Stimulated activated CD4-positive, alpha-beta T cell treated with anti-CD3 and anti-CD28 coated beads, Interleukin-2, amount 100 ng/mL, for 4 hours (primary cell): ENCODE measurements around the gene PRR14L.
"Not testable (repeated sequence)": the region's sequence is repeated elsewhere in the genome, so short reads cannot be mapped to it uniquely, and the experiment has no call there.

Experiments
- DNase-seq: peaks from one replicate; pipeline ENCODE4 v3.0.0-alpha.2; 2020; ENCODE audit warnings: low read depth

Gene PRR14L

DNA sequence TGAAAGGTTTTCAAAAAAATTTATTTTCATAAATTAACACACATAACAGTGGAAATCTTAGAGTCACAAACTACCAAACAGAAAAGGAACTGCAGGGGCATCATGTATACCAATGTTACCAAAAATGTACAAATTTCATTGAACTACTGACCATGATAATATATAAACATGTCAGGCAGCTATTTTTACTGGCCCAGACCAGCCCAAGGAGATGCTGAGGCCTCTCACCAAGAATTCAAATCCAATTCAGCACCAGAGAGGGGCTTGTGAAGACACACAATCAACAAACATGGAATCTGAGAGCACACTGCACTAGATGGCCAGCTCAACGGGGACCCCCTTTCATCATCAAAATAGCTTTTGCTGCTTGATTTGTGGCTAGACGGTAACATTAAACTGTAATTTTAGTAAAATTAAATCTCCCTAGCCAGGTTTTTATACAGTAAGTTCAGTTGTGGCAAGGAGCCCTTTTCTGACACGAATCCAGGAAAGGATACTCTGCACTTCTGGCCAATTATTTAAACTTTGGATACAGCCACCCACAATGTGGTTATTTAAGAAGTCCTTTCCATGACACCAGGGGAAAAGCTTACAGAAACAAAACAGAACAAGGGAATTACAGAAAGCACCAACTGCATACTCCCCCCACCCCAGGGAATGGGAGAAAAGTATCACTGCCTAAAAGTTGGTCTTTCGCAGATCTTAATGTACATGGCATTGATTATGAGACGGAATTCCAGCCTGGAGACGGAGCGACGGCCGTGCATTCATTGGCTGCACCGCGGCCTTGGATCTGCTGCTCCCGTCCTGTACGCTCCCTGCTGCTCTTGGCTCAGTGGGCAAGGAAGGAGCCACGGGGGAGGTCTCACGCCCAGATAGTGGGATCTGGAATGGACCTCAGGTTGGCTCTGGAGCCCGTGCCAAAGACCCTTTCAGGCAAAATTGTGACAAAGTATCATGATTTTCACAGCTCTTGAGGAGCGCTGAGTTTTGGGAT is 68.3 kb downstream of the PRR14L start:
- DNase-seq, result no peak

GRCh38 chr22:31680861-31681341 is 69.0 kb downstream of the PRR14L start:
- no peak for DNase-seq

DNA sequence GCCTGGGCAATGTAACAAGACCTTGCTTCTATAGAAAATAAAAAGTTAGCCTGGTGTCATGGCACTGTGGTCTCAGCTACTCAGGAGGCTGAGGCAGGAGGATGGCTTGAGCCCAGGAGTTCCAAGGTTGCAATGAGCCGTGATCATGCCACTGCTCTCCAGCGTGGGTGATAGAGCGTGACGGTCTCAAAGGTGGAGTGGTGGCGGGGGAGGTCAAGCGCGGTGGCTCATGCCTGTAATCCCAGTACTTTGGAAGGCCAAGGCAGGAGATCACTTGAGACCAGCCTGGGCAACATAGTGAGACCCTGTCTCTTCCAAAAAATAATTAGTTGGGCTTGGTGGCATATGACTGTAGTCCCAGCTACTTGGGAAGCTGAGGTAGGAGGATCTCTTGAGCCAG is 71.2 kb downstream of the PRR14L start:
- no peak for DNase-seq

- peak; percentile 91 for DNase-seq
Observed at GRCh38 chr22:31676700-31677099, 73.2 kb downstream of the PRR14L start.

- not testable (repeated sequence) for DNase-seq
Observed at GRCh38 chr22:31674219-31674618, 75.7 kb downstream of the PRR14L start.

GRCh38 chr22:31668849-31669248 is 81.1 kb downstream of the PRR14L start:
- DNase-seq, result not testable (repeated sequence)

GRCh38 chr22:31662668-31663037 is 87.3 kb downstream of the PRR14L start:
- no peak for DNase-seq

GRCh38 chr22:31661851-31662667 is 87.9 kb downstream of the PRR14L start, which contains the start of gene PISD:
PISD (minus strand) TSS chr22:31662215; CDS start chr22:31662208, 7 bp downstream.
- DNase-seq, result peak; percentile 96

DNA sequence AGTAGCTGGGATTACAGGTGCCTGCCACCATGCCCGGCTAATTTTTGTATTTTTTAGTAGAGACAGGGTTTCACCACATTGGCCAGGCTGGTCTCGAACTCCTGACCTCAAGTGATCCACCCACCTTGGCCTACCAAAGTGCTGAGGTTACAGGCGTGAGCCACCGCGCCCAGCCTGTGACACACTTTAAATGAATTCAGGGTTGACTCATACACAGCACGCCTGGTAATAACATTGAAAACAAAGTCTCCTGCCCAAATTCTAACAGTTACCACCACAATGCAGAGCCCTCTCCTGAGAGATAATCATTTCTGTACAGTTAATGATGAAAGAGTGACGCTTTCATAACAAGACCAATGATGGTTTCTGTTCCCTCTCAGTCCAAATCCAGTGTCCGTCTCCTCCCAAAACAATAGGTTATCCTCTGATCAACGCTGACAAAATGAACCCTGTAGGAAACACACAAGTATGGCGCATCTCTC is 89.0 kb downstream of the PRR14L start:
- not testable (repeated sequence) for DNase-seq

DNA sequence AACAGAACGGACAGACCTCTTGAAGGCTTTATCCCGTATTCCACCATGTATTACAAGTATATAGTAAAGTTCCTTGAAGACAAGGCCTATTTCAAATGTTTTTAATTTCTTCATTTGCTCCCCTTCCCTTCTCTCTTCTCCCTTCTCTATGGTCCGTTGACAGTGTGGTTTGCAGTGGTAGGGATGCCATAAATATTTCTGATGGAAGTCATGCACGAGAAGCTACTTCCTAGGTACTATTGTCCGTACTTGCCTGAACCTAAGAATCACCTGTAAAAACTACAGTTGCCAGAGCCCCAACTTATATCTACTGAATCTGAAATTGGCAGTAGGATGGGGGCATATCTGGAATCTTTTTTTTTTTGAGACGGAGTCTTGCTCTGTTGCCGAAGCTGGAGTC is 90.7 kb downstream of the PRR14L start:
- no peak for DNase-seq

- no peak for DNase-seq
Observed at GRCh38 chr22:31654408-31654807, 95.5 kb downstream of the PRR14L start.

DNA sequence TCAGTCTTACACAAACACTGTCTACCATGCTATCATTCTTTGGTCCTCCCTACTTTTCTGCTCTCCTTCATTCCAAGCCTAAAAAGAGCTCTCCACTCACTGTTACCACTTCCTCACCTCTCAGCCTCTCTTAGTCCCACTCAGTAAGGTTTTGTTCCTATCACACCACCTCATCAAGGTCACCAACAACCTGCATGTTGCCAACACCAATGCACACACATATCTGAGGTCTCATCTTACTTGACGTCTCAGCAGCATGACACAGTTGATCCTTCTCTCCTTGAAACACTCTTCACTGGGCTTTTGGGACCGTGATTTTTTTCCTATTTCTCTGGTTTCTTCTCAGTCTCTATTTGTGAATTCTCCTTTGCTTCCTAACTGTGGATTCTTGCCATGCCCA is 96.0 kb downstream of the PRR14L start:
- no peak for DNase-seq

DNA sequence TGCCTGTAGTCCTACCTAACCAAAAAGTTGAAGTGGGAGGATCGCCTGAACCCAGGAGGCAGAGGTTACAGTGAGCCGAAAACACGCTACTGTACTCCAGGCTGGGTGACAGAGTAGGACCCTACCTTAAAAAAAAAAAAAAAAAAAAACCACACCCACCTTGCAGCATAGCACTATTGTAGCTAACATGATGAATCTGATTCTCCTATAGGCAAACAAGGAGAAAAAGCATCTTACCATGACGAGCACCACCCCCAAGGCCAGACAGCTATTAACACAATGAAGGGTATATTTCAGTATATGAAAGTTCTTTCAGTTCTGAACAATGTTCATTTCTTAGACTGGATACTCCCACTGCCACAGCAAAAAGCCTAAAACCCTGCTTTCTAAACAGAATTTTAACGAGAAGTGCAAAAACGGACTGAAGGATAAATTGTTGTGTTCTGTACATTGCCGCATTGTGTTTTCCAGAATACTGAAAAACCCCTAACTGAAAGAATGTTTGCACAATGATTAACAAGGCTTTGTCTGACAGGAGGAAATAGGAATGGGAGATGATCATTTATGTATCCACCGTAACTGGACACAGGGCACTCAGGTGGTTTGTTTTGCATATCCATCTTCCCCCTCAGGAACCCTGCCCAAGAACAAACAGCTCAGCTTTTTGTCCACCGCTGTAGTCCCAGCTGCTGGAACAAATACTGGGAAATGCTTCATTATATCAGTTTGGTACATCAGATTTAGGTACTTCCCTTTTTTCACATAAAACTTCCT is 96.8 kb downstream of the PRR14L start:
- DNase-seq, result no peak

DNA sequence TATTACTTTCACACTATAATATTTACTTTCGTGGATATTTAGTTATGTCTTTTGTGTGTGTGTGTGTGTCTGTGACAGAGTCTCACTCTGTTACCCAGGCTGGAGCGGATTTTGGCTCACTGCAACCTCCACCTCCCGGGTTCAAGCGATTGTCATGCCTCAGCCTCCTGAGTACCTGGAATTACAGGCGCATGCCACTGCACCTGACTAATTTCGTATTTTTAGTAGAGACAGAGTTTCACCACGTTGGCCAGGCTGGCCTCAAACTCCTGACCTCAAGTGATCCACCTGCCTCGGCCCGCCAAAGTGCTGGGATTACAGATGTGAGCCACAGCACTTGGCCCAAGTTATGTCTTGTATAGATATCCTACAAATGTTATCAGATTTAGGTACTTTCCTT is 97.8 kb downstream of the PRR14L start:
- DNase-seq, result no peak

DNA sequence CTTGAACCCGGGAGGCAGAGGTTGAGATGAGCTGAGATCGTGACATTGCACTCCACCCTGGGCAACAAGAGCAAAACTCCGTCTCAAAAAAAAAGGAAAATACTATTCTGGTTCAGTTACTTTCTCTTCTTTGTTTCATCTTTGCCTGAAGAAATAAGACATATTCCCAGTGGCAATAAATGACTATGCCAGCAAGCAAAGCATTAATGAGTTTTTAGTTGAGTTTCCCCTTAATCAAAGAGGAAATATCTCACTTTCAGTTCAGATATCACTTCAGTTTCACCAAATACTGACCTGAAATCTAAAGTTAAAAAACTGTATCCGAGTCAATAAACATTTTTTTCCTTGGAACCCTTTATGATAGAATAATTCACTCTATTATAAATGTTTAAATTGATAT is 98.3 kb downstream of the PRR14L start:
- no peak for DNase-seq

GRCh38 chr22:31650391-31650790 is 99.5 kb downstream of the PRR14L start:
- DNase-seq, result no peak

DNA sequence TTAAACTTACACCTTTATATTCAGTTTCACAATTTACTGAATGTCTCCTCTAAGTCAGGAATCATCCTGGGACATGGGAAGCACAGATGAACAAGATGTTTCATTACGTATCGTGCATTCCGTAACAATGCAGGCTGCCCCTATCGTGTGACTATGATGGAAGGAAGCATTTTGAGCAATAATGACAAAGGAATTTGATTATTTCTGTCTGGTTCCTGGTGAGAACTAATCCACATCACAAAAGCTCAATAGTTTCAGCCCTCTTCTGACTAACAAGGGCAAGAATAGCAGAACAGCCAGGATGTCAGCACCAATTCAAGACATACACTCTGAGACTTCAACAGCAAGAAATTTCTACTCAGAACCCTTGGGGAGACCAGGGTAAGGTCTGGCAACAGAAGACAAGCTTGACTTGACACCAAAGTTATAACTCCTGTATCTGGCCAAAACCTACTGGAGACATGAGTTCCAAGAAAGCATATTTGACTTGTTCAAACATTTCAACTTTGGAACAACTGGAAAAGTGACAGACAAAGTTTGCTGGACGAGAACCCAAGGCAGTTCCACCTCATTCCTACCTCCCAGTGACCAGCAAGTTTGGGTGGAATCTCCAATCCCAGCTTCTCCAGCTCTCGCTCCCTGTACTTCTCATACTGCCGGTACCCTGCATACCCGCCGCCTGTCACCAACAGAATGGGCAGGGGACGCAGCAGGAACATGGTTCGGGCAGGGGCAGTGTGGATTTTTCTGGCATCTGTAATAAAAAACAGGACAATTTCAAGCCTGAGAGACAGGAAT is 102.2 kb downstream of the PRR14L start:
- DNase-seq, result no peak

GRCh38 chr22:31647066-31647465 is 102.9 kb downstream of the PRR14L start:
- DNase-seq, result no peak

GRCh38 chr22:31646186-31647019 is 103.5 kb downstream of the PRR14L start:
- DNase-seq, result peak; percentile 32
